K562 (cell line): ENCODE data around the gene MED16. TPM values are rescaled to one million over a fixed set of nuclear protein-coding genes. Genes with fewer than 3 reads are reported as not detected.

Experiments used
- EP400 ChIP-seq: fragments of 450-650 bp; IDR thresholded peaks from 2 replicates; pipeline ENCODE4 v1.6.1; 2017; ENCODE audit warnings: antibody characterized with exemption, mild to moderate bottlenecking, moderate library complexity
- HES1 ChIP-seq: fragments of 450-650 bp; IDR thresholded peaks from 2 replicates; pipeline ENCODE4 v1.6.1; 2016; ENCODE audit warnings: low read depth, mild to moderate bottlenecking, moderate library complexity
- HMBOX1 ChIP-seq: sonication (generic); IDR thresholded peaks from 2 replicates; pipeline ENCODE4 v1.6.1; 2016
- HMG20B ChIP-seq: fragments of 250-450 bp; sonication (Bioruptor Pico); IDR thresholded peaks from 2 replicates; pipeline ENCODE4 v1.5.0; 2021; ENCODE audit warnings: mild to moderate bottlenecking
- LARP7 ChIP-seq: fragments of 450-650 bp; IDR thresholded peaks from 2 replicates; pipeline ENCODE4 v1.6.1; 2016
- NKRF ChIP-seq: fragments of 450-650 bp; IDR thresholded peaks from 2 replicates; pipeline ENCODE4 v1.6.1; 2016; ENCODE audit warnings: borderline replicate concordance
- PRPF4 ChIP-seq: fragments of 200-400 bp; formaldehyde crosslinking; IDR thresholded peaks from one replicate; pipeline ENCODE4 v1.6.1; 2017; ENCODE audit warnings: low read length, low read depth, mild to moderate bottlenecking; ENCODE audit not compliant: insufficient read depth, poor library complexity, severe bottlenecking
- RBM34 ChIP-seq: fragments of 200-400 bp; formaldehyde crosslinking; IDR thresholded peaks from 2 replicates; pipeline ENCODE4 v1.6.1; 2018; ENCODE audit warnings: low read length, borderline replicate concordance; ENCODE audit not compliant: insufficient read depth
- SIN3A ChIP-seq, 2 experiments: fragments of 150-350 bp in 1 of 2; IDR thresholded peaks; 2 replicates each; pipeline ENCODE4 v1.6.1; 2011 to 2016; ENCODE audit warnings: borderline replicate concordance in 2 of 2, low read depth in 2 of 2, low read length in 2 of 2, mild to moderate bottlenecking in 2 of 2, moderate library complexity in 2 of 2; ENCODE audit not compliant: control insufficient read depth in 1 of 2
- ZFP91 ChIP-seq: sonication (generic); formaldehyde crosslinking; IDR thresholded peaks from 2 replicates; pipeline ENCODE4 v1.8.0; 2022; ENCODE audit warnings: mild to moderate bottlenecking, missing genetic modification reagents
- ZNF449 ChIP-seq: fragments of 250-450 bp; sonication (Bioruptor Pico); IDR thresholded peaks from 2 replicates; pipeline ENCODE4 v1.8.0; 2022; ENCODE audit warnings: moderate library complexity, mild to moderate bottlenecking, inconsistent platforms
- polyA plus RNA-seq, 8 experiments: library from polyadenylated mRNA; depleted of rRNA in 4 of 8; stranded (reverse) in 5 of 8; unstranded in 3 of 8; fragments of >200 nt; fragmentation: Nextera tagmentation in 2 of 8; fragmentation: Illumina TruSeq in 1 of 8; extraction: Ambion mirVana in 2 of 8; extraction: Trizol in 1 of 8; gene quantifications; 2 replicates each; pipeline versions ENCODE4 v1.2.1 to v1.2.3, GENCODE V29; 2011 to 2014; ENCODE audit warnings: inconsistent platforms in 1 of 8, missing spikeins in 1 of 8
- total RNA-seq, 7 experiments: library from RNA; depleted of rRNA in 6 of 7; stranded (reverse); fragments of >200 nt in 6 of 7; fragmentation: Illumina TruSeq in 2 of 7; extraction: Trizol in 2 of 7; gene quantifications; 2 replicates each; pipeline versions ENCODE4 v1.2.1 to v1.2.3, GENCODE V29; 2011 to 2021; ENCODE audit warnings: low replicate concordance in 1 of 7
- TF ChIP-seq, protein P1 (sequence below): fragments of 250-450 bp; sonication (Bioruptor Pico); IDR thresholded peaks from 2 replicates; pipeline ENCODE4 v1.5.0; 2021; ENCODE audit warnings: mild to moderate bottlenecking, moderate library complexity
- TF ChIP-seq, protein P2 (sequence below): IDR thresholded peaks from 2 replicates; pipeline ENCODE4 v1.6.1; 2014; ENCODE audit warnings: antibody characterized with exemption

The MED16 gene
- total and polyA plus RNA-seq, 9 of the 15 experiments (the other 6 are each of a cell fraction or from before 2014, with no cell fraction given), result 0.89 to 59.9 (median 8.6) TPM

DNA sequence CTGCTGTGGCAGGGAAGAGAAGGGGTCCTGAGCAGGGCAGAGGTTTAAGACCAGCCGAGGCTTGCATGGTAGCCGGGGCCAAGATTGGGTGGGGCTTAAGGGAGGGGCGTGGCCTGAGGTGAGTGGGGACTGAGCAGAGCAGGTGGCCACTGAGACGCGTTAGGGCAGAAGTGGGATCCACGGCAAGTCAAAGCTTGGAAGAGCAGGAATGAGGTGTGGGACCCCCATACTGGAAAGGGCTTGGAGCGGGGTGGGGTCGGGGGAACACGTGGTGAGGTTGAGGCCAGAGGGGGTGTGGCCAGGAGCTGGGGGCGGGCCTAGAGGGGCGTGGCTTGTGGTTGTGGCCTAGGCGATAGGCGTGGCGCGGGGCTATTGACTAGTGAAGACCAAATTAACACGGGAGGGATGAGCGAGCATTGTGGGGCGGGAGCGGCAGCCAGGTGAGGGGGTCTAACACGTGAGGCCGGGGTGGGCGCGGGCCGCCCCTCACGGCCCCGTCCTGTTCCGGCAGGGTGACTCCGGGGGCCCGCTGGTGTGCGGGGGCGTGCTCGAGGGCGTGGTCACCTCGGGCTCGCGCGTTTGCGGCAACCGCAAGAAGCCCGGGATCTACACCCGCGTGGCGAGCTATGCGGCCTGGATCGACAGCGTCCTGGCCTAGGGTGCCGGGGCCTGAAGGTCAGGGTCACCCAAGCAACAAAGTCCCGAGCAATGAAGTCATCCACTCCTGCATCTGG, 30.2 kb downstream of the MED16 start (continued):
- TF ChIP-seq NKRF (peak; percentile 94), LARP7 (0 out of 2 replicates have a peak, but pooled peaks have one; percentile 38), RBM34 (no peak), HMBOX1 (peak; percentile 52; the same call in 1 of the 2 replicates), HMG20B (CRISPR knock-in tag) (no peak), HES1 (0 out of 2 replicates have a peak, but pooled peaks have one; percentile 17), SIN3A (IDR thresholded peaks at IDR 0.05; ENCODE audit: borderline replicate concordance in 2 of 2, control insufficient read depth in 1 of 2, low read depth in 2 of 2, low read length in 2 of 2) (peak; percentile 25 to 50; a peak in 2 of 4 replicates), ZFP91 (CRISPR knock-in tag) (no peak), ZNF449 (no peak), EP400 (peak; percentile 25; the same call in 1 of the 2 replicates), PRPF4 (peak; percentile 39)
- TF ChIP-seq, protein P1, sequence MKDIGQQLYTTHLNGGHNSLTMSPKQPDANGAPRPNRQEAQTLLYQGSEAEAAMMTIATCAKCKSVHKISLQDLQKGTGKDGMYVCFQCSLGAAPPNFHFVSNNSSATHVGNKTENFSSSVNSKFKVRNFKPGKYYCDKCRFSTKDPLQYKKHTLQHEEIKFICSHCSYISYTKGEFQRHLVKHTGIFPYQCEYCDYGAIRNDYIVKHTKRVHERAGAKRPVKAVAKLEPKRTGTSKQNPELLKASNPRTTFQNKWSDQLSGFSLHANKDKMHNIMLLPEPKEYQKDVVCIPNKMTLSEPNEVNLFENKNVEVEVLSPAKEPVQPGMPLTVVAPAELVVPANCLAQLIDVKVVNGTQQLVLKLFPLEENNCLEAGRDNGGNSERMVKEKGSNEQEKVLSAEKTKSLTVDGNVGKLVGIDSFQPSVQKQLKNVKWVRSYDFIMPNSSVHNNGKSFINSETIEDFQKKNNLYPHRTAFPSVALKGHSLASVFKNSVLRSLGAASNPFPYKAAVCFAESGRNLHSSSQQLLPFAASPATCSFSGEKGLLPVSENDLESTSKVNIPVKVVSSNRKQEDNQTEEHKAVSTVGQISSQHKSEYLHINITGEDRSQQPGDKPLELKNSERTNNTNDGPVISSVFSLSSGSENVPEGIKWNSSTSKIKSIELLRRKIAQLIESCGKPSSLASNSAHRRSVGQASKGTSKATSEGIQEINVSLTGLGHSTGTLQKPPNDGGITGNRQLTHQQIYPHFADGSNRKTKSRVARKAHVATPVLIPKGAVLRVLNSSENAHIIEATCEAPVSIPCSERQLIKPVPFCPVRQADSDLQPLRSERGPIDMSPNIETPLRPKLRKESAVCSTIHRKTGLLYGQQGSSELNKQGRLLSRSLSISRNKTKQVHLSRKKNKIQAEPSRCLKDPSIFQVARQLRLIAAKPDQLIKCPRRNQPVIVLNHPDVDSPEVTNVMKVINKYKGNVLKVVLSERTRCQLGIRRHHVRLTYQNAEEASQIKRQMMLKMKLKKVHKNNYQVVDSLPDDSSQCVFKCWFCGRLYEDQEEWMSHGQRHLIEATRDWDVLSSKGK (CRISPR knock-in tag), result no peak
- TF ChIP-seq, protein P2, sequence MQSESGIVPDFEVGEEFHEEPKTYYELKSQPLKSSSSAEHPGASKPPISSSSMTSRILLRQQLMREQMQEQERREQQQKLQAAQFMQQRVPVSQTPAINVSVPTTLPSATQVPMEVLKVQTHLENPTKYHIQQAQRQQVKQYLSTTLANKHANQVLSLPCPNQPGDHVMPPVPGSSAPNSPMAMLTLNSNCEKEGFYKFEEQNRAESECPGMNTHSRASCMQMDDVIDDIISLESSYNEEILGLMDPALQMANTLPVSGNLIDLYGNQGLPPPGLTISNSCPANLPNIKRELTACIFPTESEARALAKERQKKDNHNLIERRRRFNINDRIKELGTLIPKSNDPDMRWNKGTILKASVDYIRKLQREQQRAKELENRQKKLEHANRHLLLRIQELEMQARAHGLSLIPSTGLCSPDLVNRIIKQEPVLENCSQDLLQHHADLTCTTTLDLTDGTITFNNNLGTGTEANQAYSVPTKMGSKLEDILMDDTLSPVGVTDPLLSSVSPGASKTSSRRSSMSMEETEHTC, result no peak; the same call in 1 of the 2 replicates
